ENCODE measurements around the gene CTTN.

The CTTN gene

GRCh38 chr11:70478166-70478890, 80.0 kb downstream of the CTTN start:
- DNase-seq = no peak

GRCh38 chr11:70480711-70481110, 82.4 kb downstream of the CTTN start:
- no peak for DNase-seq

- no peak for DNase-seq
Observed at GRCh38 chr11:70481625-70482528, 83.5 kb downstream of the CTTN start.

- peak; percentile 54 for DNase-seq
Observed at GRCh38 chr11:70482529-70482917, 84.2 kb downstream of the CTTN start.

GRCh38 chr11:70483077-70483861, 84.9 kb downstream of the CTTN start:
- peak; percentile 46 for DNase-seq

- DNase-seq = no peak
Observed at GRCh38 chr11:70483917-70484316, 85.6 kb downstream of the CTTN start.

GRCh38 chr11:70485326-70486025, 87.1 kb downstream of the CTTN start:
- no peak for DNase-seq

- no peak for DNase-seq
Observed at GRCh38 chr11:70486026-70486415, 87.7 kb downstream of the CTTN start.
